ENCODE measurements around the gene ANO10.
"Not testable (repeated sequence)": the region's sequence is repeated elsewhere in the genome, so short reads cannot be mapped to it uniquely, and the experiment has no call there.

ANO10 gene

GRCh38 chr3:43565661-43566341 is 56.0 kb downstream of the ANO10 start:
- DNase-seq: not testable (repeated sequence)

- no peak for DNase-seq
These were observed 61.9 kb downstream of the ANO10 start for GRCh38 chr3:43559961-43560360.

GRCh38 chr3:43558171-43558570 is 63.6 kb downstream of the ANO10 start:
- no peak for DNase-seq

GRCh38 chr3:43549626-43550290 is 72.1 kb downstream of the ANO10 start:
- no peak for DNase-seq

- not testable (repeated sequence) for DNase-seq
These were observed 77.5 kb downstream of the ANO10 start for GRCh38 chr3:43544277-43544676.

- DNase-seq: no peak
These were observed 79.3 kb downstream of the ANO10 start for GRCh38 chr3:43542328-43543043.

GRCh38 chr3:43540624-43541023 is 81.2 kb downstream of the ANO10 start:
- no peak for DNase-seq

GRCh38 chr3:43539321-43539720 is 82.5 kb downstream of the ANO10 start:
- no peak for DNase-seq

GRCh38 chr3:43537225-43537624 is 84.6 kb downstream of the ANO10 start:
- no peak for DNase-seq

- no peak for DNase-seq
These were observed 87.1 kb downstream of the ANO10 start for GRCh38 chr3:43534675-43535074.

- DNase-seq: no peak
These were observed 88.8 kb downstream of the ANO10 start for GRCh38 chr3:43533009-43533408.

- DNase-seq: no peak
These were observed 90.0 kb downstream of the ANO10 start for GRCh38 chr3:43531835-43532234.

- DNase-seq: no peak
These were observed 93.2 kb downstream of the ANO10 start for GRCh38 chr3:43528498-43529099.

- DNase-seq: no peak
These were observed 94.9 kb downstream of the ANO10 start for GRCh38 chr3:43526956-43527355.

- no peak for DNase-seq
These were observed 95.7 kb downstream of the ANO10 start for GRCh38 chr3:43525941-43526607.

- no peak for DNase-seq
These were observed 96.4 kb downstream of the ANO10 start for GRCh38 chr3:43525386-43525785.

- no peak for DNase-seq
These were observed 98.3 kb downstream of the ANO10 start for GRCh38 chr3:43523454-43524053.

- no peak for DNase-seq
These were observed 99.0 kb downstream of the ANO10 start for GRCh38 chr3:43522727-43523362.

GRCh38 chr3:43521941-43522340 is 99.9 kb downstream of the ANO10 start:
- DNase-seq: no peak

GRCh38 chr3:43518515-43518914 is 103.3 kb downstream of the ANO10 start:
- DNase-seq: not testable (repeated sequence)

GRCh38 chr3:43515970-43516635 is 105.7 kb downstream of the ANO10 start:
- DNase-seq: no peak

Data from activated T-cell treated with anti-CD3 and anti-CD28 coated beads for 4 hours (primary cell).